Loucy (cell line): ENCODE data around the gene RTCB.
A peak's percentile ranks its signal among the peaks of the same experiment; 100 is the strongest.

Experiments used
- H2AFZ ChIP-seq: fragments of 200-600 bp; sonication (generic); 2 replicates; pipeline ENCODE4 v1.6.0; 2016; ENCODE audit warnings: antibody characterized with exemption, mild to moderate bottlenecking, low read length, moderate library complexity
- H3F3A ChIP-seq: fragments of 200-600 bp; 2 replicates; pipeline ENCODE4 v1.6.0; 2016; ENCODE audit warnings: antibody characterized with exemption, low read depth, mild to moderate bottlenecking
- H3K27me3 ChIP-seq: fragments of 200-600 bp; sonication (generic); 2 replicates; pipeline ENCODE4 v1.6.1; 2014; ENCODE audit warnings: low read length, mild to moderate bottlenecking; ENCODE audit not compliant: insufficient read depth, poor library complexity, severe bottlenecking
- H3K36me3 ChIP-seq: fragments of 200-600 bp; sonication (generic); 2 replicates; pipeline ENCODE4 v1.6.1; 2016; ENCODE audit warnings: low read length; ENCODE audit not compliant: insufficient read depth
- H3K4me1 ChIP-seq: fragments of 200-600 bp; sonication (generic); 2 replicates; pipeline ENCODE4 v1.5.1; 2014; ENCODE audit warnings: low read length, mild to moderate bottlenecking; ENCODE audit not compliant: insufficient read depth, poor library complexity, severe bottlenecking
- H3K4me2 ChIP-seq: fragments of 200-600 bp; sonication (generic); 2 replicates; pipeline ENCODE4 v1.6.0; 2014; ENCODE audit warnings: antibody characterized with exemption, low read length, low read depth, mild to moderate bottlenecking; ENCODE audit not compliant: poor library complexity, severe bottlenecking
- H3K4me3 ChIP-seq: fragments of 200-600 bp; sonication (generic); 2 replicates; pipeline ENCODE4 v1.5.1; 2014; ENCODE audit warnings: low read length, mild to moderate bottlenecking, mixed read lengths; ENCODE audit not compliant: poor library complexity, severe bottlenecking
- H3K79me2 ChIP-seq: fragments of 200-600 bp; sonication (generic); 2 replicates; pipeline ENCODE4 v1.6.1; 2014; ENCODE audit warnings: low read length; ENCODE audit not compliant: insufficient read depth
- H3K9ac ChIP-seq: fragments of 200-600 bp; sonication (generic); 2 replicates; pipeline ENCODE4 v1.6.0; 2014; ENCODE audit warnings: mild to moderate bottlenecking, low read depth, low read length, moderate library complexity; ENCODE audit not compliant: poor library complexity, severe bottlenecking
- H3K9me2 ChIP-seq: fragments of 200-600 bp; sonication (generic); replicated peaks from 2 replicates; pipeline ENCODE4 v1.6.1; 2016; ENCODE audit warnings: low read depth, low read length, mixed read lengths
- H3K9me3 ChIP-seq: fragments of 200-600 bp; sonication (generic); 2 replicates; pipeline ENCODE4 v1.6.1; 2014; ENCODE audit warnings: mild to moderate bottlenecking, antibody characterized with exemption, low read length, low read depth; ENCODE audit not compliant: insufficient read depth
- H4K20me1 ChIP-seq: fragments of 200-600 bp; sonication (generic); 2 replicates; pipeline ENCODE4 v1.6.0; 2014; ENCODE audit warnings: antibody characterized with exemption, low read length, mild to moderate bottlenecking; ENCODE audit not compliant: insufficient read depth, poor library complexity, severe bottlenecking
- CTCF ChIP-seq: fragments of 200-600 bp; sonication (generic); conservative IDR thresholded peaks from 2 replicates; pipeline ENCODE4 v1.5.1; 2014; ENCODE audit warnings: mild to moderate bottlenecking, antibody characterized with exemption, low read length
- EZH2phosphoT487 ChIP-seq: fragments of 200-600 bp; IDR thresholded peaks from 2 replicates; pipeline ENCODE4 v1.6.1; 2018; ENCODE audit warnings: antibody characterized with exemption, mild to moderate bottlenecking, moderate library complexity, borderline replicate concordance

RTCB gene

GRCh38 chr22:32409977-32410376 lies 2.1 kb downstream of the RTCB start:
- H2AFZ ChIP-seq, result no peak overlapping the region
- H3K79me2 ChIP-seq, result peaks cover 46% of the 10 kb centered on the region
- peak overlapping the region; percentile 91 for H3K4me3 ChIP-seq
- peaks cover 27% of the 10 kb centered on the region for H4K20me1 ChIP-seq
- no peaks in the 10 kb centered on the region for H3K27me3 ChIP-seq
- peak overlapping the region; percentile 95 for H3K9ac ChIP-seq
- no peaks in the 10 kb centered on the region for H3K9me3 ChIP-seq
- H3K4me1 ChIP-seq, result peaks cover 22% of the 10 kb centered on the region
- no peak for TF ChIP-seq CTCF
- TF ChIP-seq EZH2phosphoT487, result no peak
- peak overlapping the region; percentile 83 for H3K4me2 ChIP-seq
- H3K9me2 ChIP-seq, result no peaks in the 10 kb centered on the region
- H3K36me3 ChIP-seq, result peaks cover 36% of the 10 kb centered on the region; the same call in 1 of the 2 replicates
- H3F3A ChIP-seq, result no peaks in the 10 kb centered on the region

GRCh38 chr22:32407936-32408335 lies 4.1 kb downstream of the RTCB start:
- Histone ChIP-seq H3K36me3 (peaks cover 52% of the 10 kb centered on the region; the same call in 1 of the 2 replicates), H3K9me3 (no peaks in the 10 kb centered on the region), H3K4me1 (peaks cover 22% of the 10 kb centered on the region), H3K4me2 (peak overlapping the region; percentile 83), H2AFZ (no peak overlapping the region), H3K79me2 (peaks cover 46% of the 10 kb centered on the region), H3K9ac (no peak overlapping the region), H3F3A (no peaks in the 10 kb centered on the region), H3K27me3 (no peaks in the 10 kb centered on the region), H3K9me2 (no peaks in the 10 kb centered on the region), H4K20me1 (peaks cover 27% of the 10 kb centered on the region), H3K4me3 (no peak overlapping the region)
- TF ChIP-seq CTCF, result no peak
- TF ChIP-seq EZH2phosphoT487, result no peak

- H3K9me3 ChIP-seq, result no peaks in the 10 kb centered on the region
- H3K9me2 ChIP-seq, result no peaks in the 10 kb centered on the region
- no peak overlapping the region for H3K9ac ChIP-seq
- H3K79me2 ChIP-seq, result peaks cover 46% of the 10 kb centered on the region
- H3K36me3 ChIP-seq, result peaks cover 57% of the 10 kb centered on the region; the same call in 1 of the 2 replicates
- peaks cover 19% of the 10 kb centered on the region for H3K4me1 ChIP-seq
- H2AFZ ChIP-seq, result no peak overlapping the region
- peaks cover 27% of the 10 kb centered on the region for H4K20me1 ChIP-seq
- no peak overlapping the region for H3K4me3 ChIP-seq
- H3K27me3 ChIP-seq, result no peaks in the 10 kb centered on the region
- H3F3A ChIP-seq, result no peaks in the 10 kb centered on the region
- H3K4me2 ChIP-seq, result no peak overlapping the region
- no peak for TF ChIP-seq CTCF
- no peak for TF ChIP-seq EZH2phosphoT487
These were observed 4.7 kb downstream of the RTCB start for GRCh38 chr22:32407312-32407711.
